ENCODE measurements around the gene GLP1R.

GLP1R gene

DNA sequence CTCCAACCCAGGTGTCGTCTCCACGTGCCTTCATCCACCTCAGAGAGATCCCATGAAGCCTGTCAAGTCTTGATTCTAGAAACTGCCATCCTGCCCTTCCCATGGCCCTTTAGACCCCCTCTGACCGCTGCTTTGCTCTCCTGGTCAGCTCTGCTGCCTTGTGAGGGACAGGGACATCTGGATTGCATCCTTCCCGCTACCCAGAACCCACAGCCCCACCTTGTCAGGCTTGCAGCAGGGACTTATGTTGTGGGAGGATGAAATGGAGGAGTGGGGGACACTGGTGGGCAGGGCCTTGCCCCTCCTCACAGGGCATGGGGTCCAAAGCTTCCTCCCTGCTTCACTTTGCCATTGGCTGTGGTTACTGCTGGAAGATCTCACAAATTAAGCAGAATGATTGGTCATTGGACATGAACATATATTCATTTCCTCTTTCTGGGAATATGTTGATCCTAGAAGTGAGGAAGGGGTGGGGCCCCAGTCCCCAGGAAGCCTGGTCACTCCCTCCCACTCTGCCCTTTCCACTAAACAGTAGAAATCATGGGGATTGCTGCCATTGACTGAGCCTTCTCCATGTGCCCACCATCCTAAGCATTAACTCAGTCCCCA is 4.5 kb downstream of the GLP1R start:
- TF ChIP-seq, protein P1, sequence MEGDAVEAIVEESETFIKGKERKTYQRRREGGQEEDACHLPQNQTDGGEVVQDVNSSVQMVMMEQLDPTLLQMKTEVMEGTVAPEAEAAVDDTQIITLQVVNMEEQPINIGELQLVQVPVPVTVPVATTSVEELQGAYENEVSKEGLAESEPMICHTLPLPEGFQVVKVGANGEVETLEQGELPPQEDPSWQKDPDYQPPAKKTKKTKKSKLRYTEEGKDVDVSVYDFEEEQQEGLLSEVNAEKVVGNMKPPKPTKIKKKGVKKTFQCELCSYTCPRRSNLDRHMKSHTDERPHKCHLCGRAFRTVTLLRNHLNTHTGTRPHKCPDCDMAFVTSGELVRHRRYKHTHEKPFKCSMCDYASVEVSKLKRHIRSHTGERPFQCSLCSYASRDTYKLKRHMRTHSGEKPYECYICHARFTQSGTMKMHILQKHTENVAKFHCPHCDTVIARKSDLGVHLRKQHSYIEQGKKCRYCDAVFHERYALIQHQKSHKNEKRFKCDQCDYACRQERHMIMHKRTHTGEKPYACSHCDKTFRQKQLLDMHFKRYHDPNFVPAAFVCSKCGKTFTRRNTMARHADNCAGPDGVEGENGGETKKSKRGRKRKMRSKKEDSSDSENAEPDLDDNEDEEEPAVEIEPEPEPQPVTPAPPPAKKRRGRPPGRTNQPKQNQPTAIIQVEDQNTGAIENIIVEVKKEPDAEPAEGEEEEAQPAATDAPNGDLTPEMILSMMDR (conservative IDR thresholded peaks at IDR 0.05): no peak
- H3K27ac ChIP-seq: no peak overlapping the region

DNA sequence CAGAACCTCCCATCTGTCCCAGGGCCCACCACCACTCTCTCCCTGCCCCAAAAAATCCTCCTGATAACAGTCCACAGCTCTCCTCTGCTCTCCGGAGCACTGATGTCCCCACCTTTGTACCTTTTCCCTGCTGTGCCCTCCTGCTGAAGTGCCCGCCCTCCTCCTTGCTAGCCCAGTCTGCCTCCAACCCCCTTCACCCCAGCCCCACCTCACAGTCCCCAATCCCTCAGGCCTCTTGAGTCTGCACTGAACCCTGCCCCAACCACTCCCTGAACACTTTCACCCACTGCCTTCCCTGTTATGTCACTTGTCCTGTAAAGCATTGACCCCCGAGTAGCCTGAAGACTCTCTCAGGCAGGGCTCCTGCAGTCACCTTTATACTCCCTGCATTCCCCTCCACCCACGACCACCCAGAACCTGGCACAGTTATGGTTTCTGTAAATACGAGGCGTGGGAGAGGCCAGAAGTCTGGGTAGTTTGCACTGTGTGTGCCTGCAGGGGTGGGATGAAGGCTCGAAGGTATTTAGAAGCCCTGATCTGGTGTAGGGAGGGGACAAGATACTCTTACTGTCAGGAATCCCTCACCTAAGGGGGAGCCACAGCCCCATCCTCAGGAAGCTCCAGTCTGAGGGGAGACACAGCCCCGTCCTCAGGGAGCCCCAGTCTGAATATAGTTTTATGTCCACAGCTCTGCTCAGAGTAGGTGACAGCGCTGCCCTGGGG is 5.4 kb downstream of the GLP1R start:
- TF ChIP-seq, protein P1 (conservative IDR thresholded peaks at IDR 0.05): no peak
- H3K27ac ChIP-seq: no peak overlapping the region

DNA sequence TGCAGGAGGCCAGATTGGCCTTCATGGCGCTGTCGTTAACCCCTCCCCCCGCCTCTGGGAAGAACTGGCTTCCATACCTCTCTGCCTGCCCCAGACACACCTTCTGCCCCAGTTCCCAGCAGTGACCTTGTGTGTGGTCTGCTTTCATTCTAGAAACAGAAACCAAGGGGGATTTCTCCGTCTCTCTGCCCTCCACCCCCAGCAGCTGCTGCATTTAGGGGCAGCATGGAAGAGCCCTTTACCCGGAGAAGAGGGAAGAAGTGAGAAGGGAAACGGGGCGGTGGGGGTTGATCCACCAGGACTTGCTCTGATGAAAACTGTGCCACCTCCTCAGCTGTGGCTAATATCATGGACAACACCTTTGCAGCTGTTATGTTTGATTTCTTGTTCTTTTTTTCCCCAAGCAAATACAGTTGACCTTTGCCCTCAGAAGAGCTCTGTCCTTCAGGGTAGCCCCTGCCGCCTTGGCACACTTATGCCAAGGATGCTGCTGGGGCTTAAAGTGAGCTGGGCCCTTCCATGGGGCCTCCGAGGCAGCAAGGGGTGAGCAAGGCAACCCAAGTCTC is 6.1 kb downstream of the GLP1R start:
- TF ChIP-seq, protein P1 (conservative IDR thresholded peaks at IDR 0.05): no peak
- no peak overlapping the region for H3K27ac ChIP-seq

DNA sequence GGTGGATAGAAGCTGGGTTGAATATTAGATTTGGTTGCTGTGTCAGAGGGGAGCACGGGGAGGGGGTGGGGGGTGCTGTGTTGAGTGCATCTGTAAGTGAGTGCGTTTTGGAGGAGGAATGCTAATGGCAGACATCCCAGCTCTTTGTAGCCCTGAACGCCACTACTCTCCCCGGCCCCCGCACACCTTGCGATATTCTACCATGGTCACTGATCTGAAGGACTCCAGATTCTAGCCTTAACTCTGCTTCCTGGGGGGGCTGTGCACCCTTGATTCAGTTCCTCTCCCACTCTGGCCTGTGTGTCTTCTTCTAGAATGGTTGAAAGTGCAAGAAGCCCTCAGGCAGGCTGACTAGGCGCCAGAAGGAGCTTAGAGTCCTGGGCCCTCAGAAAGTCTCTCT is 7.1 kb downstream of the GLP1R start:
- no peak overlapping the region for H3K27ac ChIP-seq
- TF ChIP-seq, protein P1 (conservative IDR thresholded peaks at IDR 0.05): no peak

DNA sequence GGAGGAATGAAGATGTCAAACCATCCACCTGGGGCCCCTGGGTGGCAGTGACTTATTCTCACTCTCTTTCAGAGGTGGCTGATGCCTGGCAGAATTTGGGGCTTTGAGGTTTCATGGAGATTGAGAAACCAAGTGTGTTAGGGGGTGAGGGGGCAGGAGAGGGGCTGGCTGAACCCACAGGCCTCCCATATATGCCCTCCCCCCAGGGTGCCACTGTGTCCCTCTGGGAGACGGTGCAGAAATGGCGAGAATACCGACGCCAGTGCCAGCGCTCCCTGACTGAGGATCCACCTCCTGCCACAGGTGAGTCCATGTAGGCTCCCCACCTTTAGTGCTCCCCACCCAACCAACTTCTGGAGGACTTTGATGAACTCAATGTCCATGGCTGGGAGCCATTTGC is 7.6 kb downstream of the GLP1R start:
- no peak overlapping the region for H3K27ac ChIP-seq
- TF ChIP-seq, protein P1 (conservative IDR thresholded peaks at IDR 0.05): no peak

DNA sequence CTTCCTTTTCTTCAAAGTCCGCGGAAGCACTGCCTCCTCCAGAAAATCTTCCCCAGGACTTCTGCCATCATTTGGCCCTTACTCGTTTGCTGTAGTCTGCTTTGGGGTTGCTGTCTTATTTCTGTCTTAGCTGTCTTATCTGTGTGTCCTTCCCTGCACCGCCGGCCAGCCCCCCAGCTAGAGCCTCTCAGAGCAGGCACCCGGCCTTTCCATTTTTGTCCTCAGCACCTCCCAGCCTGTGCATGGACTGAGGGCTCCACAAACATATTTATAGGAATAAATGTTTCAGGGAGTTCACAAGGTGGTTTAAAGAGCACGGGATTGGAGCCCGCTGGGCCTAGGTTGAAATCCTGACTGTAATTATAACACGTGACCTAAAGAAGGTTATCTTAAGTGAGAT is 8.1 kb downstream of the GLP1R start:
- no peak overlapping the region for H3K27ac ChIP-seq
- TF ChIP-seq, protein P1 (conservative IDR thresholded peaks at IDR 0.05): no peak

DNA sequence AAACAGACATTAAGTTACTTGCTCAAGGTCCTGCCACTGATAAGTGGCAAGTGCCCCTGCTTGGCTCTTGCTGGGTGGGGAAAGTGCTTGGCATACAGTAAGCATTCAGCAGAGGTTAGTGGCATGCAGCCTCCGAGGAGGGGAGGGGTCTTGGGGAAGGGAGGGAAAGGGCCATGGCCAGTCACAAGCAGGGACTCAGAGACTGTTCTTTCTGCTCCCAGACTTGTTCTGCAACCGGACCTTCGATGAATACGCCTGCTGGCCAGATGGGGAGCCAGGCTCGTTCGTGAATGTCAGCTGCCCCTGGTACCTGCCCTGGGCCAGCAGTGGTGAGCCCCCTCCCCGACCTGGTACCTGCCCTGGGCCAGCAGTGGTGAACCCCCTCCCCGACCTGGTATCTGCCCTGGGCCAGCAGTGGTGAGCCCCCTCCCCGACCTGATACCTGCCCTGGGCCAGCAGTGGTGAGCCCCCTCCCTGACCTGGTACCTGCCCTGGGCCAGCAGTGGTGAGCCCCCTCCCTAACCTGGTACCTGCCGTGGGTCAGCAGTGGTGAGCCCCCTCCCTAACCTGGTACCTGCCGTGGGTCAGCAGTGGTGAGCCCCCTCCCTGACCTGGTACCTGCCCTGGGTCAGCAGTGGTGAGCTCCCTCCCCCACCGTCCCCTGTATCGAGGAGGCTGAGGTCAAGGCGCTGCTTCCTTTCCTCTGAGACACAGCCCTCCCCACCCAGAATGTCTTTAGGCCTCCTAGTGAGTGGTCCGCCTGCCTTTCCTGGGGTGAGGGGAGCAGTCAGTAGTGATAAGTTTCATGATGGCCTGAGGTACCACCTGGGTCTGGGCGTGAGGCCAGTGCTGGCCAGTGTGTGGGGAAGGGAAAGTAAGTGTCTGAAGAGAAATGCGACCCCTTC is 8.9 kb downstream of the GLP1R start:
- TF ChIP-seq, protein P1 (conservative IDR thresholded peaks at IDR 0.05): no peak
- H3K27ac ChIP-seq: no peak overlapping the region

Data from VCaP (cell line).